H9 (cell line): ENCODE data around the gene MCCC2. TPM values are rescaled to one million over a fixed set of nuclear protein-coding genes. Genes with fewer than 3 reads are reported as not detected.

ENCODE experiments used
- DNase-seq: peaks from one replicate; pipeline ENCODE4 v3.0.0-alpha.2; 2017
- H2AFZ ChIP-seq: one replicate; pipeline ENCODE4 v1.6.1; 2013; ENCODE audit warnings: mild to moderate bottlenecking, low read length, control low read depth, moderate library complexity
- H2AK5ac ChIP-seq: 2 replicates; pipeline ENCODE4 v1.6.1; 2013; ENCODE audit warnings: low read length, control low read depth, mixed read lengths; ENCODE audit not compliant: insufficient read length
- H2BK120ac ChIP-seq: one replicate; pipeline ENCODE4 v1.6.1; 2013; ENCODE audit warnings: low read depth, mild to moderate bottlenecking, low read length, control low read depth, inconsistent platforms; ENCODE audit not compliant: poor library complexity, severe bottlenecking
- H2BK12ac ChIP-seq: 2 replicates; pipeline ENCODE4 v1.6.1; 2013; ENCODE audit warnings: low read length, control low read depth, mixed read lengths, low read depth; ENCODE audit not compliant: insufficient read length
- H2BK15ac ChIP-seq: 2 replicates; pipeline ENCODE4 v1.6.1; 2013; ENCODE audit warnings: low read depth, low read length, control low read depth
- H2BK20ac ChIP-seq: one replicate; pipeline ENCODE4 v1.6.1; 2013; ENCODE audit warnings: low read depth, mild to moderate bottlenecking, low read length, control low read depth, inconsistent platforms; ENCODE audit not compliant: poor library complexity, severe bottlenecking
- H2BK5ac ChIP-seq: 2 replicates; pipeline ENCODE4 v1.6.1; 2013; ENCODE audit warnings: low read length, control low read depth, mixed read lengths; ENCODE audit not compliant: insufficient read length
- H3K14ac ChIP-seq: 2 replicates; pipeline ENCODE4 v1.6.1; 2013; ENCODE audit warnings: low read length, control low read depth; ENCODE audit not compliant: insufficient read depth
- H3K18ac ChIP-seq: 2 replicates; pipeline ENCODE4 v1.6.1; 2013; ENCODE audit warnings: low read depth, mild to moderate bottlenecking, mixed read lengths, low read length, control low read depth; ENCODE audit not compliant: insufficient read length
- H3K23ac ChIP-seq: 2 replicates; pipeline ENCODE4 v1.6.1; 2013; ENCODE audit warnings: low read length, control low read depth, mixed read lengths, low read depth; ENCODE audit not compliant: insufficient read length
- H3K23me2 ChIP-seq: 2 replicates; pipeline ENCODE4 v1.6.1; 2013; ENCODE audit warnings: low read depth, mild to moderate bottlenecking, mixed read lengths, low read length, control low read depth; ENCODE audit not compliant: insufficient read length, poor library complexity, severe bottlenecking
- H3K27ac ChIP-seq: 2 replicates; pipeline ENCODE4 v1.5.1; 2013; ENCODE audit warnings: low read length, control low read depth, mixed read lengths, low read depth; ENCODE audit not compliant: insufficient read length
- H3K27me3 ChIP-seq: 2 replicates; pipeline ENCODE4 v1.6.1; 2013; ENCODE audit warnings: low read length, control low read depth, inconsistent platforms; ENCODE audit not compliant: insufficient read depth
- H3K4ac ChIP-seq: 2 replicates; pipeline ENCODE4 v1.6.1; 2013; ENCODE audit warnings: low read depth, mild to moderate bottlenecking, control low read depth, inconsistent platforms, low read length, moderate library complexity
- H3K4me1 ChIP-seq: 2 replicates; pipeline ENCODE4 v1.6.1; 2013; ENCODE audit warnings: low read length, control low read depth, inconsistent platforms; ENCODE audit not compliant: insufficient read depth
- H3K4me2 ChIP-seq: 2 replicates; pipeline ENCODE4 v1.6.1; 2013; ENCODE audit warnings: low read length, control low read depth, mixed read lengths; ENCODE audit not compliant: insufficient read length, insufficient read depth
- H3K56ac ChIP-seq: 2 replicates; pipeline ENCODE4 v1.6.1; 2013; ENCODE audit warnings: low read depth, mild to moderate bottlenecking, mixed read lengths, low read length, control low read depth; ENCODE audit not compliant: insufficient read length
- H3K79me1 ChIP-seq: 2 replicates; pipeline ENCODE4 v1.6.1; 2013; ENCODE audit warnings: low read depth, mild to moderate bottlenecking, moderate library complexity, low read length, control low read depth, inconsistent platforms; ENCODE audit not compliant: insufficient read depth, poor library complexity, severe bottlenecking
- H3K79me2 ChIP-seq: 2 replicates; pipeline ENCODE4 v1.6.1; 2013; ENCODE audit warnings: low read length, control low read depth, inconsistent platforms; ENCODE audit not compliant: insufficient read depth
- H3K9ac ChIP-seq: 2 replicates; pipeline ENCODE4 v1.6.1; 2013; ENCODE audit warnings: low read length, control low read depth, mixed read lengths; ENCODE audit not compliant: insufficient read length; ENCODE audit errors: extremely low read depth
- H3K9me3 ChIP-seq: one replicate; pipeline ENCODE4 v1.6.1; 2013; ENCODE audit warnings: low read depth, low read length, inconsistent platforms; ENCODE audit not compliant: control insufficient read depth
- H3T11ph ChIP-seq: one replicate; pipeline ENCODE4 v1.6.1; 2013; ENCODE audit warnings: mild to moderate bottlenecking, low read length, control low read depth, inconsistent platforms
- H4K20me1 ChIP-seq: one replicate; pipeline ENCODE4 v1.6.1; 2013; ENCODE audit not compliant: control insufficient read depth, insufficient read length, insufficient read depth
- H4K5ac ChIP-seq: 2 replicates; pipeline ENCODE4 v1.6.1; 2013; ENCODE audit warnings: low read depth, mild to moderate bottlenecking, mixed read lengths, low read length, control low read depth; ENCODE audit not compliant: insufficient read length
- H4K8ac ChIP-seq: replicated peaks from 2 replicates; pipeline ENCODE4 v1.6.1; 2013; ENCODE audit warnings: low read length, control low read depth, mixed read lengths, low read depth; ENCODE audit not compliant: insufficient read length
- H4K91ac ChIP-seq: 2 replicates; pipeline ENCODE4 v1.6.1; 2013; ENCODE audit warnings: low read depth, mild to moderate bottlenecking, moderate library complexity, mixed read lengths, low read length, control low read depth; ENCODE audit not compliant: insufficient read length
- H3K27ac Mint-ChIP-seq, 3 experiments: 2 replicates in 2 of 3; 3 replicates in 1 of 3; pipeline ENCODE4 v1.8.0; 2020 to 2021; ENCODE audit warnings: mixed read lengths in 3 of 3, mild to moderate bottlenecking in 1 of 3, moderate library complexity in 1 of 3
- H3K27me3 Mint-ChIP-seq: 2 replicates; pipeline ENCODE4 v1.8.0; 2021; ENCODE audit warnings: low read depth, mild to moderate bottlenecking, moderate library complexity, mixed read lengths
- H3K36me3 Mint-ChIP-seq, 3 experiments: 2 replicates in 2 of 3; 3 replicates in 1 of 3; pipeline ENCODE4 v1.8.0; 2020 to 2021; ENCODE audit warnings: low read depth in 3 of 3, mixed read lengths in 3 of 3; ENCODE audit not compliant: insufficient read depth in 1 of 3
- H3K4me1 Mint-ChIP-seq, 2 experiments: 2 replicates each; pipeline ENCODE4 v1.8.0; 2020; ENCODE audit warnings: mixed read lengths in 2 of 2
- H3K4me3 Mint-ChIP-seq, 2 experiments: 2 replicates in 1 of 2; 3 replicates in 1 of 2; pipeline ENCODE4 v1.8.0; 2020 to 2021; ENCODE audit warnings: mild to moderate bottlenecking in 2 of 2, mixed read lengths in 2 of 2, moderate library complexity in 1 of 2
- H3K9me3 Mint-ChIP-seq, 2 experiments: 2 replicates in 1 of 2; 3 replicates in 1 of 2; pipeline ENCODE4 v1.8.0; 2020; ENCODE audit warnings: mild to moderate bottlenecking in 2 of 2, mixed read lengths in 2 of 2, moderate library complexity in 1 of 2
- CTCF ChIP-seq: fragments of 200-600 bp; sonication (generic); conservative IDR thresholded peaks from 3 replicates; pipeline ENCODE4 v1.8.0; 2021; ENCODE audit warnings: antibody characterized with exemption, mild to moderate bottlenecking
- total RNA-seq: library from RNA; stranded (reverse); gene quantifications from 2 replicates; pipeline ENCODE4 v1.2.1, GENCODE V29; 2021

The MCCC2 gene
- total RNA-seq, 1 experiment from 2014 or later, result 62.7 TPM

DNA sequence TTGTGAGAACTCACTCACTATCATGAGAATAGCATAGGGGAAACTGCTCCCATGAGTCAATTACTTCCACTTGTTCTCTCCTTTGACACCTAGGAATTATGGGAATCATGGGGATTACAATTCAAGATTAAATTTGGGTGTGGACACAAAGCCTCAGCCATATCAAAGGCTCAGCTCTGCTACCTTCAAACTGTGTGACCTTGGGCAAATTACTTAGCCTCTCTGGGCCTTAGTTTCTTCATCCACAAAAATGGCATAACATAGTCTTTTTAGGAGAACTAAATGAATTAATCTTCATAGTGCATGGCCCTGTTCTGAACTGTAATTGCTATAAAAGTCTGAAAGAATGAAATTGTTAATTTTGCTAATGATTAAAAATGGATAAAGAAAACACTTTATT lies 113.7 kb downstream of the MCCC2 start:
- Histone ChIP-seq H3K14ac (no peak overlapping the region), H2BK120ac (no peak overlapping the region), H3K27ac (no peak overlapping the region), H2BK20ac (no peak overlapping the region), H3K9ac (no peak overlapping the region), H3K23me2 (no peaks in the 10 kb centered on the region), H3K4me1 (no peaks in the 10 kb centered on the region), H3K9me3 (no peaks in the 10 kb centered on the region), H2BK12ac (no peak overlapping the region), H2AK5ac (no peak overlapping the region), H3K79me2 (no peaks in the 10 kb centered on the region), H3K4me2 (no peak overlapping the region), H3K27me3 (no peaks in the 10 kb centered on the region), H3K23ac (no peak overlapping the region), H4K91ac (no peak overlapping the region), H2BK5ac (no peak overlapping the region), H4K20me1 (no peaks in the 10 kb centered on the region), H2BK15ac (no peak overlapping the region), H4K5ac (no peak overlapping the region), H3K4ac (no peak overlapping the region), H3T11ph (no peak overlapping the region), H3K56ac (no peak overlapping the region), H3K18ac (no peak overlapping the region), H2AFZ (no peak overlapping the region), H3K79me1 (no peaks in the 10 kb centered on the region), H4K8ac (no peak overlapping the region)
- no peak overlapping the region for H3K4me3 Mint-ChIP-seq
- H3K36me3 Mint-ChIP-seq, result no peaks in the 10 kb centered on the region
- no peak for DNase-seq
- H3K27me3 Mint-ChIP-seq, result peaks cover 3% of the 10 kb centered on the region
- H3K27ac Mint-ChIP-seq, result no peak overlapping the region
- no peak for TF ChIP-seq CTCF
- no peaks in the 10 kb centered on the region for H3K9me3 Mint-ChIP-seq
- H3K4me1 Mint-ChIP-seq, result peaks cover 11 to 14% of the 10 kb centered on the region in 2 experiments
